ENCODE results near the gene MAPK12.

Gene MAPK12

DNA sequence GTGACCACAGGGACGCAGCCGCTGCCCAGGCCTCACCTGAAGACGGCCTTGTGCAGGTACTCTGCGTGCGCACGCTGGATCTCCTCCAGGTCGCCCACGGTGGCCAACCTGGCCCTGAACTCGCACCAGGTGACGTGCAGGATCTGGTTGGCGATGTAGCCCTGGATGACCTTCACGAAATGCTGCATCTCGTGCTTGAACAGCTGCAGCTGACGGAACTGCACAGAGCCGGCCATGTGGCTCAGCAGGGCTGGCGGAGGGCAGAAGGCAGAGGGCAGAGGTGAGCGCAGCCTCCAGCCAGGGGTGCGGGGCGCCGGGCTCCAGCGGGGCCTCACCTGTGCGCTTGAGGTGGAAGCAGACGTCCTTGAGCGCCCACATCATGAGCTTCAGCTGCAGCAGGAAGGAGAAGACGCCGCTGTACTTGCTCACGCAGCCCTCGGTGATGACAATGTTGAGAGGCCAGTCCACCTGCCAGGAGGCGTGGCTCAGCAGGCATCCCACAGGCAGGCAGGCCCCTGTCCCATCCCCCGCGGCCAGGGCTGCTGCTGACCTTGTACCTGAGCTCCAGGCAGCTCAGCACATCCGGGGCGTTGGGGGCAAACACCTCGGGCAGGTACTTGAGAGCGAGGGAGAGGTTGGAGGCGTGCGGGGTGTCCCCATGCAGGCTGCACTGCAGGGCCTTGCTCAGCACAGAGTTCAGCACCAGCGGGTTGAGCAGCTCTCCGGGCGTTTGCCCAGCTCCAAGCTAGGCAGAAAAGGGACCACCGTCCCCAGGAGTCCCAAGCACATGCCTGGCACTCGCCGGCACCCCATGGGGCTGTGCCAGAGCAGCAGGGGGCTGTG lies 43.1 kb downstream of the MAPK12 start:
- H3K4me3 ChIP-seq (ENCODE audit: low read depth, low read length) = no peak overlapping the region
- no peak for DNase-seq (ENCODE audit: low read depth)
- in situ Hi-C loops (cut with HindIII; ENCODE audit: low sequenced_read_pairs) = no loop called here
- TF ChIP-seq, protein P1, sequence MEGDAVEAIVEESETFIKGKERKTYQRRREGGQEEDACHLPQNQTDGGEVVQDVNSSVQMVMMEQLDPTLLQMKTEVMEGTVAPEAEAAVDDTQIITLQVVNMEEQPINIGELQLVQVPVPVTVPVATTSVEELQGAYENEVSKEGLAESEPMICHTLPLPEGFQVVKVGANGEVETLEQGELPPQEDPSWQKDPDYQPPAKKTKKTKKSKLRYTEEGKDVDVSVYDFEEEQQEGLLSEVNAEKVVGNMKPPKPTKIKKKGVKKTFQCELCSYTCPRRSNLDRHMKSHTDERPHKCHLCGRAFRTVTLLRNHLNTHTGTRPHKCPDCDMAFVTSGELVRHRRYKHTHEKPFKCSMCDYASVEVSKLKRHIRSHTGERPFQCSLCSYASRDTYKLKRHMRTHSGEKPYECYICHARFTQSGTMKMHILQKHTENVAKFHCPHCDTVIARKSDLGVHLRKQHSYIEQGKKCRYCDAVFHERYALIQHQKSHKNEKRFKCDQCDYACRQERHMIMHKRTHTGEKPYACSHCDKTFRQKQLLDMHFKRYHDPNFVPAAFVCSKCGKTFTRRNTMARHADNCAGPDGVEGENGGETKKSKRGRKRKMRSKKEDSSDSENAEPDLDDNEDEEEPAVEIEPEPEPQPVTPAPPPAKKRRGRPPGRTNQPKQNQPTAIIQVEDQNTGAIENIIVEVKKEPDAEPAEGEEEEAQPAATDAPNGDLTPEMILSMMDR (IDR thresholded peaks at IDR 0.05; ENCODE audit: low read depth, low read length, missing control alignments) = no peak

DNA sequence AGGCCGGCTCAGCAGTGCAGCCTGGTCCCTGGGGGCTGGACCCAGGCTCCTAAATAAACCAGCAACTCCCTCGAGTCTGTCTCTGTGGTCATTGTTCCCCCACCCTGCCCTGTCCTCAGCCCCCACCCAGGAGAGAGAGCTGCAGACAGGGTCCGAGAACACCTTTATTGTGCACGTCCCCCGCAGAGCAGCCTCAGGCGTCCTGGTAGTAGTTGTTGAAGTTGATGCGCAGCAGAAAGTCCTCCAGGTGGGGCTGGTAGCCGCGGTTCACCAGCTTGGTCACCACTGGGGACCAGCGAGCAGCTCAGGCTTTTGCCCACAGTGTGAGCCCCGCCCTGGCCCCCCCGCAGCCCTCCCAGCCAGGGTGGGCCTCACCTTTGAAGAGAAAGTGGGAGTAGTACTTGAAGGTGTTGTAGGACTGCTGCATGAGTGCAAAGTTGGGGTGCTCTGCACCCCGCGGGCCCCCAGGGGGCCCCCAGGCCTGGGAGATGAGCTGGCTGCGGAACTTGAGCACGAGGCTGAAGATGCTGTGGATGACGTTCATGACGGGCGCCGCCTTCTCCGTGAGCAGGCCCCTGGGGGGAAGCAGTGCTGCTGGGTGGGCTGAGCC lies 43.8 kb downstream of the MAPK12 start:
- in situ Hi-C loops (cut with HindIII; ENCODE audit: low sequenced_read_pairs) = no loop called here
- TF ChIP-seq, protein P1 (IDR thresholded peaks at IDR 0.05; ENCODE audit: low read depth, low read length, missing control alignments) = no peak
- DNase-seq (ENCODE audit: low read depth) = no peak
- H3K4me3 ChIP-seq (ENCODE audit: low read depth, low read length) = no peak overlapping the region

DNA sequence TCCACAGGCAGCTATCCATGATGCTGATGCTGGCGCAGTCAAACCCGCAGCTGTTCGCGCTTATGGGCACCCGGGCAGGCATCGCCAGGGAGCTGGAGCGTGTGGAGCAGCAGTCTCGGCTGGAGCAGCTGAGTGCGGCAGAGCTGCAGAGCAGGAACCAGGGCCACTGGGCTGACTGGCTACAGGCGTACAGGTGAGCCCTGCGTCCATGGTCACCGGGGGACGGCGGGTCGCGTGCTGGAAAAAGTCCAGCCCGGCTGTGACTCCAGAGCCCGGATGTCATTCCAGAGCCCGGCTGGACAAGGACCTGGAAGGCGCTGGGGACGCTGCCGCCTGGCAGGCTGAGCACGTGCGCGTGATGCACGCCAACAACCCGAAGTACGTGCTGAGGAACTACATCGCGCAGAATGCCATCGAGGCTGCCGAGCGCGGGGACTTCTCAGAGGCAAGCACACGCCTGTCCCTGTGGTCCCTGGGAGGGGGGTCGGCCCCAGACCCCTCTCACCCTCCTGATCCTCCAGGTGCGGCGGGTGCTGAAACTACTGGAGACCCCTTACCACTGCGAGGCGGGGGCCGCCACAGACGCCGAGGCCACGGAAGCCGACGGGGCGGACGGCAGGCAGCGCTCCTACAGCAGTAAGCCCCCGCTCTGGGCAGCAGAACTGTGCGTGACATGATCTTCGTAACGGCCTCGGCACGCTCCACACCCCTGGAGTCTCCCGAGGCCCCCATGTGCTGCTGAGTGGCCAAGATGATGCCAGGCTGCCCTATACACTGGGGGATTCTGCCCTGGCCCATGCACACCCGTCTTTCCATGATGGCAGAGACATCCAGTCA lies 44.6 kb downstream of the MAPK12 start:
- in situ Hi-C loops (cut with HindIII; ENCODE audit: low sequenced_read_pairs) = no loop called here
- DNase-seq (ENCODE audit: low read depth) = no peak
- no peak overlapping the region for H3K4me3 ChIP-seq (ENCODE audit: low read depth, low read length)
- TF ChIP-seq, protein P1 (IDR thresholded peaks at IDR 0.05; ENCODE audit: low read depth, low read length, missing control alignments) = no peak

DNA sequence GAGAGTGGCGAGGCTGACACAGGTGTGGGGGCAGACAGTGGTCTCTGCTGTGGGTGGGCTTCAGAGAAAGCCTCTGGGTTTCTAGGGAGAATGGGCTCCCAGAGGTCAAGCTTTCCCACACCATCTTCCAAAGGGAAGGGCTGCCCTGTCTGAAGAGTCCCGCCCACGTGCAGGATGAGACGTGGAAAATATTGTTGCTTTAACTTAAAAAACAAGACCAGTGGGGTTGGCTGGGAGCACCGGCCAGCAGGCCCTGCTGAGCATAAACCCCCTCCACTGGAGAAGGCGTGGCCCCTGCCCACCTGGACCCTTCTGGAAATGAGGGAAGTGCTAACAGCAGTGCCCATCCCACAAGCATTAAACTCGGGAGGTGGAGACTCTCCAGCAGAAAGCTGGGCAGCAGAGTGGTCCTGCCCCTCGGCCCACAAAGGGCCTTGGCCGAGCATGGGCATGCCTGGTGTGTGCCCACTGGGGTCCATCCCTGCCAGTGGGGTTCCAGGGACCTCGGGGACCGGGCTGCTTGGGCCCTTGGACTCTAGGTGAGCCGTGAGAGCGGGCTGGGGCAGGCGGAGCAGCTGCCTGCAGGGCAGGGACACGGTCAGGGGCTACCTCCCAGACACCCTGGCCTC lies 45.3 kb downstream of the MAPK12 start:
- in situ Hi-C loops (cut with HindIII; ENCODE audit: low sequenced_read_pairs) = no loop called here
- no peak overlapping the region for H3K4me3 ChIP-seq (ENCODE audit: low read depth, low read length)
- TF ChIP-seq, protein P1 (IDR thresholded peaks at IDR 0.05; ENCODE audit: low read depth, low read length, missing control alignments) = no peak
- DNase-seq (ENCODE audit: low read depth) = no peak

DNA sequence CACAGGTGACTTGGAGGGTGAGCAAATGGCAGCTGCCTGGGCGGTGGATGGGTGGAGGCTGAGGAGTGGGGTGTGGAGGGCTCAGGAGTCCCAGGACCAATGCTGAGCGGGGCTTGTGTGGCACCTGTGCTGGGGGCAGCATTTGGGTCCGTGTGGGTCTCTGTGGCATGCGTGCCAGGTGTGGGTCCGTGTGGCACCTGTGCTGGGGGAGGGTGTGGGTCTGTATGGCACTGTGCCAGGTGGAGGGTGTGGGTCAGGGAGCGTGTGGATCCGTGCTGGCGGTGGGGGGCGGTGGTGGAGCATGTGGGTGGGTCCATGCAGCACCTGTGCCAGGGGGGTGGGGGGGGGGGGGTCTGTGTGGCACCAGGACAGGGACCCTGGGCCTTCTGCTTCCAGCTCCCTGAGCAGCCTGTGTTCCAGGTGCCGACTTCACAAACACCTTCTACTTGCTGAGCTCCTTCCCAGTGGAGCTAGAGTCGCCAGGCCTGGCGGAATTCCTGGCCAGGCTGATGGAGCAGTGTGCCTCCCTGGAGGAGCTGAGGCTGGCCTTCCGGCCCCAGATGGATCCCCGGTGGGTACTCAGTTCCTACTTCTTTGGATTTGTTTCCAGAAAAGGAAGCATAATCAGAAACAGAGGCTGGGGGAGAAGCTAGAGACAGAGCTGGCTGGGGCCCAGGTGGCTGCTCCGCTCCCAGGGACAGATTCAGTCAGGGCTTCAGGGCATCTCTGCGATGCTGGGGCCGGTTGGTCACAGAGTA lies 46.0 kb downstream of the MAPK12 start:
- in situ Hi-C loops (cut with HindIII; ENCODE audit: low sequenced_read_pairs) = no loop called here
- TF ChIP-seq, protein P1 (IDR thresholded peaks at IDR 0.05; ENCODE audit: low read depth, low read length, missing control alignments) = no peak
- DNase-seq (ENCODE audit: low read depth) = no peak
- no peak overlapping the region for H3K4me3 ChIP-seq (ENCODE audit: low read depth, low read length)
